Peyer's patch (tissue), 4 donors: ENCODE results near the gene LILRB3. TPM values are rescaled to one million over a fixed set of nuclear protein-coding genes. Genes with fewer than 3 reads are reported as not detected.
A peak's percentile ranks its signal among the peaks of the same experiment; 100 is the strongest.
"Not testable (repeated sequence)": the region's sequence is repeated elsewhere in the genome, so short reads cannot be mapped to it uniquely, and the experiment has no call there.

Experiments
- DNase-seq, 3 donors: peaks; one replicate each; pipeline ENCODE4 v3.0.0-alpha.2; 2017 to 2019
- H3K27ac ChIP-seq, 4 donors: fragments of 200-600 bp; sonication (generic); one replicate each; pipeline ENCODE4 v1.5.1; 2016 to 2019
- H3K27me3 ChIP-seq, 2 donors: fragments of 200-600 bp; sonication (generic); one replicate each; pipeline ENCODE4 v1.5.1; 2019
- H3K36me3 ChIP-seq, 3 donors: fragments of 200-600 bp; sonication (generic); one replicate each; pipeline ENCODE4 v1.5.1; 2016 to 2019
- H3K4me1 ChIP-seq, 4 donors: fragments of 200-600 bp; sonication (generic); one replicate each; pipeline ENCODE4 v1.5.1; 2016 to 2019
- H3K4me3 ChIP-seq, 4 donors: fragments of 200-600 bp; sonication (generic); 1 replicate in 3 of 4; 2 replicates in 1 of 4; pipeline ENCODE4 v1.5.1; 2016 to 2019; ENCODE audit warnings: mild to moderate bottlenecking in 1 of 4
- H3K9me3 ChIP-seq, 4 donors: fragments of 200-600 bp; sonication (generic); one replicate each; pipeline ENCODE4 v1.5.1; 2016 to 2019; ENCODE audit warnings: mild to moderate bottlenecking in 1 of 4
- POLR2A ChIP-seq, 2 donors: fragments of 450-650 bp; IDR thresholded peaks; one replicate each; pipeline ENCODE4 v1.5.1; 2017; ENCODE audit warnings: antibody characterized with exemption in 2 of 2, mild to moderate bottlenecking in 2 of 2, moderate library complexity in 2 of 2
- total RNA-seq, 4 donors: library from RNA; depleted of rRNA; stranded (reverse); fragments of >200 nt; gene quantifications; one replicate each; pipeline ENCODE4 v1.1.0, GENCODE V29; 2016
- TF ChIP-seq, protein P1 (sequence below), 6 experiments: fragments of 450-650 bp in 4 of 6; fragments of 200-600 bp in 2 of 6; sonication (generic) in 1 of 6; IDR thresholded peaks; one replicate each; pipeline ENCODE4 v1.5.1; 2017 to 2019; ENCODE audit warnings: antibody characterized with exemption in 6 of 6, mild to moderate bottlenecking in 3 of 6, moderate library complexity in 1 of 6

The LILRB3 gene
- total RNA-seq, 4 donors from 2014 or later: 3.1 to 16.5 (median 5.6) TPM; not detected in 1

DNA sequence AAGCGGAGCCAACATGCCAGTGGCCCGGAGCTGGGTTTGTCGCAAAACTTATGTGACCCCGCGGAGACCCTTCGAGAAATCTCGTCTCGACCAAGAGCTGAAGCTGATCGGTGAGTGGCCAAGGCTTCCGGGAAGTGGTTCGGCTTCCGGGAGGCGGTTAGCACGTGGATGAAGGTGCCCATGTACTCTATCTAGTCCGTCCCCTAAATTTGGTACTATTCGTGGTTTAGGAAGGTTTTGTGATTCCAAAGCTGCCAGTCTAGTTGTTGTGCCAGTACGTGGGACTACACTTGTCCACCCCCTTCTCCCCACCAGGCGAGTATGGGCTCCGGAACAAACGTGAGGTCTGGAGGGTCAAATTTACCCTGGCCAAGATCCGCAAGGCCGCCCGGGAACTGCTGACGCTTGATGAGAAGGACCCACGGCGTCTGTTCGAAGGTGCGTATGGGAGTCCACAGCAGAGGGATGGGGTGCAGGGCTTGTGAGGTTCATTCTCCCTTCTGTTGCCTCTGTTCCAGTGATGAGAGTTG lies 21.6 kb downstream of the LILRB3 start:
- H3K4me3 ChIP-seq: peak overlapping the region; percentile 55 to 72 (median 62)
- no peak for TF ChIP-seq POLR2A (IDR thresholded peaks at IDR 0.05)
- TF ChIP-seq, protein P1, sequence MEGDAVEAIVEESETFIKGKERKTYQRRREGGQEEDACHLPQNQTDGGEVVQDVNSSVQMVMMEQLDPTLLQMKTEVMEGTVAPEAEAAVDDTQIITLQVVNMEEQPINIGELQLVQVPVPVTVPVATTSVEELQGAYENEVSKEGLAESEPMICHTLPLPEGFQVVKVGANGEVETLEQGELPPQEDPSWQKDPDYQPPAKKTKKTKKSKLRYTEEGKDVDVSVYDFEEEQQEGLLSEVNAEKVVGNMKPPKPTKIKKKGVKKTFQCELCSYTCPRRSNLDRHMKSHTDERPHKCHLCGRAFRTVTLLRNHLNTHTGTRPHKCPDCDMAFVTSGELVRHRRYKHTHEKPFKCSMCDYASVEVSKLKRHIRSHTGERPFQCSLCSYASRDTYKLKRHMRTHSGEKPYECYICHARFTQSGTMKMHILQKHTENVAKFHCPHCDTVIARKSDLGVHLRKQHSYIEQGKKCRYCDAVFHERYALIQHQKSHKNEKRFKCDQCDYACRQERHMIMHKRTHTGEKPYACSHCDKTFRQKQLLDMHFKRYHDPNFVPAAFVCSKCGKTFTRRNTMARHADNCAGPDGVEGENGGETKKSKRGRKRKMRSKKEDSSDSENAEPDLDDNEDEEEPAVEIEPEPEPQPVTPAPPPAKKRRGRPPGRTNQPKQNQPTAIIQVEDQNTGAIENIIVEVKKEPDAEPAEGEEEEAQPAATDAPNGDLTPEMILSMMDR (IDR thresholded peaks at IDR 0.05): no peak
- peak overlapping the region; percentile 79 to 92 (median 88) for H3K27ac ChIP-seq
- no peak for DNase-seq
- peaks cover 0 to 44% (median 0%) of the 10 kb centered on the region in 3 donors for H3K36me3 ChIP-seq
- H3K27me3 ChIP-seq: no peaks in the 10 kb centered on the region
- H3K4me1 ChIP-seq: peaks cover 0 to 45% (median 17%) of the 10 kb centered on the region in 4 donors
- no peaks in the 10 kb centered on the region for H3K9me3 ChIP-seq

DNA sequence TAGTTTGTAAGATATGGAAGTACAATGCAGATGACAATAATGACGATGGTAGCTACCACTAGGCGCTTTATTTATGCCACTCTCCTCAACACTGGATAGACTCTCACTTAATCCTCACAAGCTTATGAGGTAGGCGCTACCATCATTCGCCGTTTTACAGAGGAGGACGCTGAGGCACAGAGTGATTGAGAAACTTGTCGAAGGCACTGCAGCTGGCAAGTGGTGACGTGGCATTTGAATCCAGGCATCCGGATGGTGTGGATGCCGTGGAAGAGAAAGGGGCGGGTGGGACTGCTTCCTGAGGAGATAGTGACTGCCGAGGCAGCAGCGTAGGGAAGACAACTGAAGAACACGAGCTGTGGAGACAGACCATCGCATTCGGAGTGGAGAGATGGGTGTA lies 23.4 kb downstream of the LILRB3 start:
- Histone ChIP-seq H3K4me1 (peaks cover 0 to 32% (median 17%) of the 10 kb centered on the region in 4 donors), H3K4me3 (no peak overlapping the region), H3K9me3 (no peaks in the 10 kb centered on the region), H3K27ac (no peak overlapping the region), H3K27me3 (no peaks in the 10 kb centered on the region), H3K36me3 (peaks cover 0 to 36% (median 0%) of the 10 kb centered on the region in 3 donors)
- TF ChIP-seq, protein P1 (IDR thresholded peaks at IDR 0.05): no peak
- TF ChIP-seq POLR2A (IDR thresholded peaks at IDR 0.05): no peak
- no peak for DNase-seq

DNA sequence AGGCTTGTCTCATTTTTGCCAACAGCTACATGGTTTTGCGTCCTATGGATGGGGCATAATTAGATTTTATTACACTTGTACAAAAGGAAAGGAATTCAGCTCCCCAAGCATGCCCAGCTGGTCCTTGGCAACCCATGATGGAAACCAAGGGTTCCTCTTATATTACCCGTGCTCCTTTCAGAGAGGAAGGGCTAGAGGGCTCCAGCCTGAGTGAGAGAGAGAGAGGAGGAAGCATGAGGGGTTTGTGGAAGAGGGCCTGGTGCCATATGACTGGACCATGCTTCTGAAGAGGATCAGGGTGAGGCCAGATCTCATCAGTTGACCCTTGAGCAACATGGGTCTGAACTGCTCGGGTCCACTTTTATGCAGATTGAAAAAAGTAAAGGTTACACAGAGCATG lies 25.7 kb downstream of the LILRB3 start:
- Histone ChIP-seq H3K4me1 (peaks cover 0 to 20% (median 11%) of the 10 kb centered on the region in 4 donors), H3K27me3 (no peaks in the 10 kb centered on the region), H3K4me3 (no peak overlapping the region), H3K36me3 (peaks cover 0 to 32% (median 0%) of the 10 kb centered on the region in 3 donors), H3K27ac (no peak overlapping the region), H3K9me3 (no peaks in the 10 kb centered on the region)
- no peak for TF ChIP-seq POLR2A (IDR thresholded peaks at IDR 0.05)
- TF ChIP-seq, protein P1 (IDR thresholded peaks at IDR 0.05): no peak
- DNase-seq: no peak

DNA sequence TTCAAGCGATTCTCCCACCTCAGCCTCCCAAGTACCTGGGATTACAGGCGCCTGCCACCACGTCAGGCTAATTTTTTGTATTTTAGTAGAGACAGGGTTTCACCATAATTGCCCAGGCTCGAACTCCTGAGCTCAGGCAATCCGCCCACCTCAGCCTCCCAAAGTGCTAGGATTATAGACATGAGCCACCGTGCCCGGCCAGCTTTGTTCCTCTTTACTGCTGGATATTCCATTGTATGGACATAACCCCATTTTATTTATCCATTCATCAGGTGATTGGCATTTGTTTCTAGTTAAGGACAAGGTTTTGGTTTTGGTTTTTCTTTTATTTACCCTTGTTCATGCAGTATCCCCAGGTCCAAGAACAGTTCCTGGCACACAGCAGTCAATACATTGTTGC lies 26.3 kb downstream of the LILRB3 start:
- H3K27ac ChIP-seq: no peak overlapping the region
- DNase-seq: no peak
- H3K36me3 ChIP-seq: peaks cover 0 to 29% (median 0%) of the 10 kb centered on the region in 3 donors
- no peak overlapping the region for H3K4me3 ChIP-seq
- H3K9me3 ChIP-seq: no peaks in the 10 kb centered on the region
- no peaks in the 10 kb centered on the region for H3K27me3 ChIP-seq
- peaks cover 0 to 19% (median 13%) of the 10 kb centered on the region in 4 donors for H3K4me1 ChIP-seq
- TF ChIP-seq, protein P1 (IDR thresholded peaks at IDR 0.05): no peak
- no peak for TF ChIP-seq POLR2A (IDR thresholded peaks at IDR 0.05)

GRCh38 chr19:54194463-54194862 lies 28.3 kb downstream of the LILRB3 start:
- DNase-seq, H3K9me3 ChIP-seq, H3K4me3 ChIP-seq, H3K27me3 ChIP-seq, H3K27ac ChIP-seq: not testable (repeated sequence)
- Histone ChIP-seq H3K36me3 (peaks cover 0 to 29% (median 0%) of the 10 kb centered on the region in 3 donors), H3K4me1 (peaks cover 0 to 16% (median 11%) of the 10 kb centered on the region in 4 donors)

- peaks cover 0 to 26% (median 14%) of the 10 kb centered on the region in 4 donors for H3K4me1 ChIP-seq
- DNase-seq: no peak
- TF ChIP-seq POLR2A (IDR thresholded peaks at IDR 0.05): no peak
- H3K4me3 ChIP-seq: no peak overlapping the region
- H3K36me3 ChIP-seq: peaks cover 0 to 29% (median 0%) of the 10 kb centered on the region in 3 donors
- no peaks in the 10 kb centered on the region for H3K27me3 ChIP-seq
- H3K9me3 ChIP-seq: no peaks in the 10 kb centered on the region
- H3K27ac ChIP-seq: no peak overlapping the region
Observed at GRCh38 chr19:54193011-54193410, 29.8 kb downstream of the LILRB3 start.
